Osteocyte (in vitro differentiated cells): ENCODE measurements around the gene WNT2. TPM values are rescaled to one million over a fixed set of nuclear protein-coding genes. Genes with fewer than 3 reads are reported as not detected.

Experiments used
- DNase-seq: peaks from one replicate; pipeline ENCODE4 v3.0.0; 2021; ENCODE audit warnings: mixed read lengths; ENCODE audit not compliant: unreplicated experiment; ENCODE audit errors: extremely low spot score
- H3K27ac Mint-ChIP-seq: one replicate; pipeline ENCODE4 v1.8.0; 2021; ENCODE audit warnings: mild to moderate bottlenecking, mixed read lengths; ENCODE audit not compliant: unreplicated experiment
- H3K27me3 Mint-ChIP-seq: one replicate; pipeline ENCODE4 v1.8.0; 2021; ENCODE audit warnings: mixed read lengths; ENCODE audit not compliant: unreplicated experiment
- H3K36me3 Mint-ChIP-seq: one replicate; pipeline ENCODE4 v1.8.0; 2021; ENCODE audit warnings: mixed read lengths; ENCODE audit not compliant: unreplicated experiment
- H3K4me1 Mint-ChIP-seq: one replicate; pipeline ENCODE4 v1.8.0; 2021; ENCODE audit warnings: mixed read lengths; ENCODE audit not compliant: unreplicated experiment
- H3K4me3 Mint-ChIP-seq: one replicate; pipeline ENCODE4 v1.8.0; 2021; ENCODE audit warnings: mild to moderate bottlenecking, moderate library complexity, mixed read lengths; ENCODE audit not compliant: unreplicated experiment
- H3K9me3 Mint-ChIP-seq: one replicate; pipeline ENCODE4 v1.8.0; 2021; ENCODE audit warnings: mixed read lengths; ENCODE audit not compliant: unreplicated experiment
- total RNA-seq: library from RNA; stranded (reverse); gene quantifications from 2 replicates; pipeline ENCODE4 v1.2.1, GENCODE V29; 2021
- TF ChIP-seq, protein P1 (sequence below): fragments of 200-600 bp; sonication (generic); IDR thresholded peaks from 2 replicates; pipeline ENCODE4 v1.5.0; 2021; ENCODE audit warnings: antibody characterized with exemption, mild to moderate bottlenecking, moderate library complexity

Gene WNT2
- total RNA-seq, 1 donor from 2014 or later = 9.5 TPM

DNA sequence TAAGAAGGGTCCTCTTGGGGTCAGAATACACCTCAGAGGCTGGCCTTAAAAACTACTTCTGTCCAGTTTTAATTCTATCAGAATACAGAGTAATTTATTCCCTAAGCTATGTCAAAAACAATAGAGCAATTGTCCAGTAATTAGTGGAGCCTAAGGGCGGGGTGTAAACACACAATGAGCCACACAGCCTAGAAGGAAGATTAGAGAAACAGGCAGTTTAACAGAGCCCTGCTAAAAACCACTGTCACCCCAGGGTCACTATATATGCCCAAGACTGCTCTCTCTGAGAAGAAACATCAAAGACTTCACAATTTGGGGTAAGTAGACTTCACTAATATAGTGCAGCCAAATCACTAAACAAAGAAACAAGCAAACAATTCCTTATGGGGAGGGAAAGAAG is 27.2 kb upstream of the WNT2 start:
- peaks cover 8% of the 10 kb centered on the region for H3K36me3 Mint-ChIP-seq
- no peak overlapping the region for H3K4me3 Mint-ChIP-seq
- no peak overlapping the region for H3K27ac Mint-ChIP-seq
- DNase-seq = no peak
- peaks cover under 1% of the 10 kb centered on the region for H3K4me1 Mint-ChIP-seq
- peaks cover 16% of the 10 kb centered on the region for H3K27me3 Mint-ChIP-seq
- H3K9me3 Mint-ChIP-seq = peaks cover 14% of the 10 kb centered on the region
- TF ChIP-seq, protein P1, sequence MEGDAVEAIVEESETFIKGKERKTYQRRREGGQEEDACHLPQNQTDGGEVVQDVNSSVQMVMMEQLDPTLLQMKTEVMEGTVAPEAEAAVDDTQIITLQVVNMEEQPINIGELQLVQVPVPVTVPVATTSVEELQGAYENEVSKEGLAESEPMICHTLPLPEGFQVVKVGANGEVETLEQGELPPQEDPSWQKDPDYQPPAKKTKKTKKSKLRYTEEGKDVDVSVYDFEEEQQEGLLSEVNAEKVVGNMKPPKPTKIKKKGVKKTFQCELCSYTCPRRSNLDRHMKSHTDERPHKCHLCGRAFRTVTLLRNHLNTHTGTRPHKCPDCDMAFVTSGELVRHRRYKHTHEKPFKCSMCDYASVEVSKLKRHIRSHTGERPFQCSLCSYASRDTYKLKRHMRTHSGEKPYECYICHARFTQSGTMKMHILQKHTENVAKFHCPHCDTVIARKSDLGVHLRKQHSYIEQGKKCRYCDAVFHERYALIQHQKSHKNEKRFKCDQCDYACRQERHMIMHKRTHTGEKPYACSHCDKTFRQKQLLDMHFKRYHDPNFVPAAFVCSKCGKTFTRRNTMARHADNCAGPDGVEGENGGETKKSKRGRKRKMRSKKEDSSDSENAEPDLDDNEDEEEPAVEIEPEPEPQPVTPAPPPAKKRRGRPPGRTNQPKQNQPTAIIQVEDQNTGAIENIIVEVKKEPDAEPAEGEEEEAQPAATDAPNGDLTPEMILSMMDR = no peak

DNA sequence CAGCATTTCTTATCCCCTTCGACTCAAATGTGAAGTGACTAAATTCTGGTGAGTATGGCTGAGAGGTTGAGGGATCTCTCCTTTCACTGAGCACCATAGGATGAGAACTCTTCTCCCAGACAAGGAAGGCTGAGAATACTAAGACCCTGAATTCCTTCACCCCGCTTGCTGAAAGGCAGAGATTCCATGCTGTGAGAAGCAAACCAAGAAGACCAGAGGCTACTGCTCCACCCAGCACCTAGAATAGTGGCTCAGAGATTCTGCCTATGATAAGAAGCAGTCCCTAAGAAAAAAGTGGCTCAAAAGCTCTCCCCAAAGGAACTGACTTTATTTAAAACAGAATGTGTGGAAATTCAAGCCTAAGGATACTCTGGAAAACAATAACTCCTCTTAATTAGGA is 26.7 kb upstream of the WNT2 start:
- TF ChIP-seq, protein P1 = no peak
- DNase-seq = no peak
- Mint-ChIP-seq H3K27ac (no peak overlapping the region), H3K9me3 (peaks cover 14% of the 10 kb centered on the region), H3K27me3 (peaks cover 16% of the 10 kb centered on the region), H3K4me3 (no peak overlapping the region), H3K4me1 (peaks cover 4% of the 10 kb centered on the region), H3K36me3 (peaks cover 8% of the 10 kb centered on the region)

DNA sequence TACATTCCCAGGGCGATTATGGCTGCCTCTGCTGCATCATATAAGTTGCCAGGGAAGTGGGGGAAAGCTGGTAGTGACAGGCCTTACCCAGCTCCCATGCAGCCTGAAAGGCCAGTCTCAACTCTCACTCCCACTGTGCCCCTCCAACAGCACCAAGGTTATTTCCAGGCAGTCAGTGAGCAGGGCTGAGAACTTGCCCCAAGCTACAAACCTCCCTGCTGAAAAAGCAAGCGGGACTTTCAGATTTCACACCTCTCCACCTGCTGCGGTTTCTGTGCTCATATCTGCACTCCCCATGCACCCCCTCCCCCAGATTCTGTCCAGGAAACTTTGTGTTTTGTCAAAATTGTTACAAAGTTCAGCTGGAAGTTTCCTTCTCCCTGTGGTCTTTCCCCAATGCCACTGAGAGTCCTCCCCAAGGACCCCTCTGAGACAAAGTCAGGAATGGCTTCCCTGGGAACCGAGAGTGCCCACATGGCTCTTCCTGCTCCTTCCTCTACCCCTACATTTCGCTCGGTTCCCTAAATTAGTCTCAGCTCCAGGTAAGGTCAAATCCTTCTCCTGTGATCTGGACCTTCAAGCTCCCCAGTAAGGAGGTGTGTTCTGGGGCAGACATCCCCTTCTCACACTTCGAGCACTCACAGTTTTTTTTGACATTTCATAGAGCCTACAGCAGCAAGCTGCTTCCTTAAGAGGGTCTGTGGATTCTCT is 25.3 kb upstream of the WNT2 start:
- no peak for DNase-seq
- no peak overlapping the region for H3K4me3 Mint-ChIP-seq
- H3K9me3 Mint-ChIP-seq = peaks cover 12% of the 10 kb centered on the region
- peaks cover 16% of the 10 kb centered on the region for H3K27me3 Mint-ChIP-seq
- peaks cover 8% of the 10 kb centered on the region for H3K36me3 Mint-ChIP-seq
- no peak overlapping the region for H3K27ac Mint-ChIP-seq
- H3K4me1 Mint-ChIP-seq = peaks cover 10% of the 10 kb centered on the region
- TF ChIP-seq, protein P1 = no peak

DNA sequence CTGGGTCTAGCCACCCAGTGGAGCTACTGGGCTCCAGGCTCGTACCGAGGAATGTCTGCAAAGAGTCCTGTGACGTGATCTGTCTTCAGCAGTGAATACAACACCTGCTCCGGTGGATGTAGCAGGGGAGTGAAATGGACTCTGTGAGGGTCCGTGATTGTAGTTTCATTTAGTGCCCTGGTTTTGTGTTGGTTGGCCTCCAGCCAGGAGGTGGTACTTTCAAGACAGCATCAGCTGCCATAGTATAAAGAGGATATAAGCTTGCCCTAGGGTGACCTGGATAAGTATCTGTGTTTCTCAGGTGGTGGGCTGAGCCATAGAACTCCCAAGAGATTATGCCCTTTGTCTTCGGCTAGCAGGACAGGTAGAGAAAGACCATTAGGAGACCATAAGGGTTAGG is 24.6 kb upstream of the WNT2 start:
- H3K9me3 Mint-ChIP-seq = peaks cover 14% of the 10 kb centered on the region
- peaks cover 16% of the 10 kb centered on the region for H3K27me3 Mint-ChIP-seq
- H3K4me1 Mint-ChIP-seq = peaks cover 10% of the 10 kb centered on the region
- TF ChIP-seq, protein P1 = no peak
- no peak for DNase-seq
- no peak overlapping the region for H3K27ac Mint-ChIP-seq
- H3K4me3 Mint-ChIP-seq = no peak overlapping the region
- peaks cover 8% of the 10 kb centered on the region for H3K36me3 Mint-ChIP-seq

DNA sequence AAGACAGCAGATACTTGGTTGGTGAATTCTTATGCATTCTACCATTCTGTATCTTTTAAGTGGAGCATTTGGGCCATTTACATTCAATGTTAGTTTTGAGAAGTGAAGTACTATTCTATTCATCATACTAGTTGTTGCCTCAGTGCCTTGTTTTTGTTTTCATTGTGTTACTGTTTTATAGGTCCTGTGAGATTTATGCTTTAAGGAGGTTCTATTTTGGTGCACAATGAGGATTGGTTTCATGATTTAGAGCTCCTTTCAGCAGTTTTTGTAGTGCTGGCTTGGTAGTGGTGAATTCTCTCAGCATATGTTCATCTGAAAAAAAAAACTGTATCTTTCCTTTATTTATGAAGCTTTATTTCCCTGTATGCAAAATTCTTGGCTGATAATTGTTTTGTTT is 23.3 kb upstream of the WNT2 start:
- Mint-ChIP-seq H3K9me3 (peaks cover 14% of the 10 kb centered on the region), H3K4me3 (no peak overlapping the region), H3K27ac (no peak overlapping the region), H3K36me3 (peaks cover 8% of the 10 kb centered on the region), H3K27me3 (peaks cover 16% of the 10 kb centered on the region), H3K4me1 (peaks cover 11% of the 10 kb centered on the region)
- DNase-seq = no peak
- TF ChIP-seq, protein P1 = no peak
